K562 (cell line): ENCODE data around the gene KRT83.

Experiments used
- CCAR2 ChIP-seq: fragments of 200-400 bp; formaldehyde crosslinking; IDR thresholded peaks from 2 replicates; pipeline ENCODE4 v1.6.1; 2017; ENCODE audit warnings: mild to moderate bottlenecking, low read depth, low read length
- ETV1 ChIP-seq: fragments of 450-650 bp; conservative IDR thresholded peaks from 2 replicates; pipeline ENCODE4 v1.6.1; 2016; ENCODE audit warnings: missing genetic modification characterization, control low read depth, low read depth, missing compliant biosample characterization
- FOXK2 ChIP-seq, 2 experiments: fragments of 450-650 bp; IDR thresholded peaks in 1 of 2; conservative IDR thresholded peaks in 1 of 2; 2 replicates each; pipeline ENCODE4 v1.6.1; 2016; ENCODE audit warnings: low read depth in 2 of 2, mild to moderate bottlenecking in 1 of 2
- HDAC2 ChIP-seq: fragments of 450-650 bp; IDR thresholded peaks from 2 replicates; pipeline ENCODE4 v1.6.1; 2016; ENCODE audit warnings: mild to moderate bottlenecking
- MEF2A ChIP-seq: IDR thresholded peaks from 2 replicates; pipeline ENCODE4 v1.6.1; 2011; ENCODE audit warnings: low read depth, mild to moderate bottlenecking, low read length, moderate library complexity; ENCODE audit not compliant: control insufficient read depth
- NFRKB ChIP-seq: fragments of 450-650 bp; IDR thresholded peaks from 2 replicates; pipeline ENCODE4 v1.6.1; 2016; ENCODE audit warnings: low read depth
- NR1H2 ChIP-seq: sonication (generic); formaldehyde crosslinking; IDR thresholded peaks from 2 replicates; pipeline ENCODE4 v1.4.0; 2020; ENCODE audit warnings: mild to moderate bottlenecking, missing genetic modification reagents
- NR2C2 ChIP-seq, 2 experiments: fragments of 200-800 bp in 1 of 2; sonication (Bioruptor generic) in 1 of 2; sonication (generic) in 1 of 2; formaldehyde crosslinking in 1 of 2; IDR thresholded peaks; 2 replicates each; pipeline versions ENCODE4 v1.6.1 to v1.8.0; 2016 to 2022; ENCODE audit warnings: mild to moderate bottlenecking in 1 of 2, missing compliant biosample characterization in 1 of 2, missing genetic modification characterization in 1 of 2, missing genetic modification reagents in 1 of 2
- SIN3A ChIP-seq, 2 experiments: fragments of 150-350 bp in 1 of 2; IDR thresholded peaks; 2 replicates each; pipeline ENCODE4 v1.6.1; 2011 to 2016; ENCODE audit warnings: borderline replicate concordance in 2 of 2, low read depth in 2 of 2, low read length in 2 of 2, mild to moderate bottlenecking in 2 of 2, moderate library complexity in 2 of 2; ENCODE audit not compliant: control insufficient read depth in 1 of 2
- ZFP1 ChIP-seq: fragments of 450-650 bp; formaldehyde crosslinking; IDR thresholded peaks from 2 replicates; pipeline ENCODE4 v1.4.0; 2020; ENCODE audit warnings: mild to moderate bottlenecking, mixed read lengths
- ZNF146 ChIP-seq: IDR thresholded peaks from one replicate; pipeline ENCODE4 v1.6.1; 2018; ENCODE audit warnings: missing compliant biosample characterization; ENCODE audit not compliant: unreplicated experiment
- TF ChIP-seq, protein P1 (sequence below): fragments of 200-800 bp; sonication (Bioruptor generic); IDR thresholded peaks from 2 replicates; pipeline ENCODE4 v1.6.1; 2017; ENCODE audit warnings: missing genetic modification characterization, missing compliant biosample characterization
- TF ChIP-seq, protein P2 (sequence below): sonication (generic); formaldehyde crosslinking; IDR thresholded peaks from 2 replicates; pipeline ENCODE4 v1.8.1; 2023; ENCODE audit warnings: mild to moderate bottlenecking, missing genetic modification reagents

DNA sequence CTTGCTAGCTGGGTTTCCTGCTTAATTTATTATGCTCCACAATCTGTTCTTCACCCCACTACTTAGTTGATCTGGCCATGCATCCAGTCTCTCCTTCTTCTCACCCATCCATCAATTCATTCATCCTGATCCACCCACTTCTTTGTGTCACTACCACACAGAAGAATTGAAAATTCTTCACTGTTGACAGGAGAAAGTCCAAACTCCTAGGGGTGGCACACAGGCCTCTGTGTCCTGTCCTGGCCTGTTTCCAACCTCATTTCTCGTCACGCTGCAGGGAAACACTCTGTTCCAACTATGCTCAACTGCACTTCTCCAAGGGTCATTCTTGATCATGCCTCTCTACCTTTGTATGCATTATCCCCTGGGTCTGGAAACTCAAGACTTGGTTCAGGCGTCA, 10.6 kb upstream of the KRT83 start:
- no peak for TF ChIP-seq HDAC2
- no peak for TF ChIP-seq ZFP1 (CRISPR knock-in tag)
- TF ChIP-seq ZNF146 (CRISPR knock-in tag): no peak
- no peak for TF ChIP-seq SIN3A (IDR thresholded peaks at IDR 0.05; ENCODE audit: borderline replicate concordance in 2 of 2, control insufficient read depth in 1 of 2, low read depth in 2 of 2, low read length in 2 of 2)
- TF ChIP-seq MEF2A: no peak
- no peak for TF ChIP-seq ETV1 (tag)
- TF ChIP-seq, protein P1, sequence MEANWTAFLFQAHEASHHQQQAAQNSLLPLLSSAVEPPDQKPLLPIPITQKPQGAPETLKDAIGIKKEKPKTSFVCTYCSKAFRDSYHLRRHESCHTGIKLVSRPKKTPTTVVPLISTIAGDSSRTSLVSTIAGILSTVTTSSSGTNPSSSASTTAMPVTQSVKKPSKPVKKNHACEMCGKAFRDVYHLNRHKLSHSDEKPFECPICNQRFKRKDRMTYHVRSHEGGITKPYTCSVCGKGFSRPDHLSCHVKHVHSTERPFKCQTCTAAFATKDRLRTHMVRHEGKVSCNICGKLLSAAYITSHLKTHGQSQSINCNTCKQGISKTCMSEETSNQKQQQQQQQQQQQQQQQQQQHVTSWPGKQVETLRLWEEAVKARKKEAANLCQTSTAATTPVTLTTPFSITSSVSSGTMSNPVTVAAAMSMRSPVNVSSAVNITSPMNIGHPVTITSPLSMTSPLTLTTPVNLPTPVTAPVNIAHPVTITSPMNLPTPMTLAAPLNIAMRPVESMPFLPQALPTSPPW (CRISPR knock-in tag): no peak
- TF ChIP-seq CCAR2: no peak
- no peak for TF ChIP-seq NR2C2 (CRISPR knock-in tag; IDR thresholded peaks at IDR 0.05)
- no peak for TF ChIP-seq NR2C2 (tag; IDR thresholded peaks at IDR 0.05)
- TF ChIP-seq FOXK2 (conservative IDR thresholded peaks at IDR 0.05 in 1 of 2, IDR thresholded peaks at IDR 0.05 in 1 of 2; ENCODE audit: low read depth in 2 of 2): no peak
- no peak for TF ChIP-seq NR1H2 (CRISPR knock-in tag)
- TF ChIP-seq, protein P2, sequence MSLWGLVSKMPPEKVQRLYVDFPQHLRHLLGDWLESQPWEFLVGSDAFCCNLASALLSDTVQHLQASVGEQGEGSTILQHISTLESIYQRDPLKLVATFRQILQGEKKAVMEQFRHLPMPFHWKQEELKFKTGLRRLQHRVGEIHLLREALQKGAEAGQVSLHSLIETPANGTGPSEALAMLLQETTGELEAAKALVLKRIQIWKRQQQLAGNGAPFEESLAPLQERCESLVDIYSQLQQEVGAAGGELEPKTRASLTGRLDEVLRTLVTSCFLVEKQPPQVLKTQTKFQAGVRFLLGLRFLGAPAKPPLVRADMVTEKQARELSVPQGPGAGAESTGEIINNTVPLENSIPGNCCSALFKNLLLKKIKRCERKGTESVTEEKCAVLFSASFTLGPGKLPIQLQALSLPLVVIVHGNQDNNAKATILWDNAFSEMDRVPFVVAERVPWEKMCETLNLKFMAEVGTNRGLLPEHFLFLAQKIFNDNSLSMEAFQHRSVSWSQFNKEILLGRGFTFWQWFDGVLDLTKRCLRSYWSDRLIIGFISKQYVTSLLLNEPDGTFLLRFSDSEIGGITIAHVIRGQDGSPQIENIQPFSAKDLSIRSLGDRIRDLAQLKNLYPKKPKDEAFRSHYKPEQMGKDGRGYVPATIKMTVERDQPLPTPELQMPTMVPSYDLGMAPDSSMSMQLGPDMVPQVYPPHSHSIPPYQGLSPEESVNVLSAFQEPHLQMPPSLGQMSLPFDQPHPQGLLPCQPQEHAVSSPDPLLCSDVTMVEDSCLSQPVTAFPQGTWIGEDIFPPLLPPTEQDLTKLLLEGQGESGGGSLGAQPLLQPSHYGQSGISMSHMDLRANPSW (CRISPR knock-in tag): no peak
- TF ChIP-seq NFRKB: no peak
